Activated T-helper 1 cell treated with anti-CD3 and anti-CD28 coated beads, Interleukin-2, amount 50 U/mL, for 16 hours (primary cell): ENCODE data around the gene FAM193B.

ENCODE experiments used
- DNase-seq, 2 donors: peaks; one replicate each; pipeline ENCODE4 v3.0.0-alpha.2; 2020; ENCODE audit warnings: low read depth in 1 of 2, low spot score in 1 of 2

FAM193B gene

DNA sequence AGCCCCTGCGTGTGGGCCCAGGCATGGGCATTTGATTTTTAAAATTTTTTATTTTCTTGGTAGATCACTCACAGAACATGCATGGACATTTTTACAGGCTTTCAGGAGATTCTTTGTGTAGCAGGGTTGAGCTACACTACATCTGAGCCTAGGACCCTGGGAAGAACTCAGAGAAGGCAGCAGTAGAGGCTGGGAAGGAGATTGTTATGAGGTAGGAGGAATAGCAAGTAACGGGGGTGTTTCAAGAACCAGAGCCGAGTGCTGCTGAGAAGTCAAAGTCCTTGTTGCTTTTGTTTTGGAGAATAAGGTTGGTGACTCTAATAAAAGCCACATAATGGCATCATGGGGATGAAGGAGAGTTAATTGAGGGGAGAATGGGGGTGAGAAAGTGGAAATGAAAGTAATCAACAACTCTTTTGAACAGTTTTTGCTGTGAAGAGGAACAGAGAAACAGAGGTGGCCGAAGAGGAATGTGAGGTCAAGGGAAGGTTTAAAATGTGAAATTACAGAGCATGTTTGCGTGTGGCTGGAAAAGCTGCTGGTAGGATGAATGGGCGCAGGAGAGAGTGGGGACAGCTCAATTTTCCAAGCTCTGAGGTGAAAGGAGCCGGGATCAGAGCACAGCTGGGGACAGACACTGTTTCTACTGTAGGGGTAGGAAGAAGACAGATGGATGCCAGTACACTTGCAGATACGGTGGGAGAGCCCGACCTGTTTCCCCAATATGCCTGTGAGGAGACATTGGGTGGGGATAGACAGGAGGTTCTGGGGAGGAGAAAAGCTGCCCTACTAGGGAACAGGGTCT, 52.3 kb downstream of the FAM193B start:
- no peak for DNase-seq

DNA sequence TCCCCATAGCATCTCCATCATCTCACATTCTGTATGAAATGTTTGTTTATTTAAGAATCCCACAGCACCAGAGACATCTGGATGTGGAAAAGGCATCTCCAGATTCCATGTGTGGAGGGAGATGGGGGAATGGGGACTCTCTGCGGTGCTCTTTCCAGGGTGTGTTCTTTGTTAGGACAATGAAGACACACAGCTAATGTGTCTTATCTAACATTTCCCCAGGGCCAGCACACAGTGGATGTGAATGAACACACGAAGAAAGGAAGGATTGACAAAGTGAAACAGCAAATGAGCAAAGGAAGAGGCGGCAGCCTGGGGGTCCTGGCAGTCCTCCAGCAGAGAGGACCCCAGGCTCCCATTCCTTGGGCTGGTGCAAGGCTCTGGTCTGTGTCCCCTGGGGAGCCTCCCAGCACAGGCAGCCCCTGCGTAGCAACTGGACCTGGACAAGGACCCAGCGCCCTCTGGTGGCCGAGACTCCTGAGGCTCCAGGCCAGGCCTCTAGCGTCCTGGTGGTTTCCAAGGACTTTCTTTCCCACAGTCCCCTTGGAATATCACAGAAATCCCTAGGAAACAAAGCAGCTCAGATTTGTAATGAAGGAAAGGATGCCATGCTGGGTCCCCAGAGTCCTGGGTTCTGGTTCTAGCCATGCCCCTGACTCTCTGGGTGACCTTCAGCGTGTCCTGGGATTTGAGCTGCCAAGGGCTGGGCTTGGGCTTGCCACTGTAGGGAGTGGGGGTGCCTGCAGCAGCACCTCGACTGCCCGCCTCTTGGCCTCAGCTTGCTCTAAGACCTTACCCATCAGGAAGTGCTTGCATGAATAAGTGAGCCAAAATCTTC, 53.5 kb downstream of the FAM193B start:
- DNase-seq, result peak; percentile 75 to 82

DNA sequence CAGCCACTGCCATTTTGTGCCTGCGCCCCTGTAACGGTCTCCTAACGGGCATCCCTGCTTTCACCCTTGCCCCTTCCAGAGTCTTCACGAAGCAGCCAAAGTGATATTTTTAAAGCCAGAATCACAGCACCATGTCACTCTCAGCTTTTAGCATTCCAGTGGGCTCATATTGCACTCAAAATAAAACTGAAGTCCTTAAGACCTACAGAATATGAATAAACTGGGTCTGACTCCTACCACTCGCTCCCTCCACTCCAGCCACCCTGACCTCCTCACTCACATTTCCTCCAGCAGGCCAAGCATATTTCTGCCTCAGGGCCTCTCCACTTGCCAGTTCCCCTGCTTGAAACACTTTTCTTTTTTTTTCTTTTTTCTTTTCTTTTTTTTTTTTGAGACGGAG, 54.5 kb downstream of the FAM193B start:
- no peak for DNase-seq

DNA sequence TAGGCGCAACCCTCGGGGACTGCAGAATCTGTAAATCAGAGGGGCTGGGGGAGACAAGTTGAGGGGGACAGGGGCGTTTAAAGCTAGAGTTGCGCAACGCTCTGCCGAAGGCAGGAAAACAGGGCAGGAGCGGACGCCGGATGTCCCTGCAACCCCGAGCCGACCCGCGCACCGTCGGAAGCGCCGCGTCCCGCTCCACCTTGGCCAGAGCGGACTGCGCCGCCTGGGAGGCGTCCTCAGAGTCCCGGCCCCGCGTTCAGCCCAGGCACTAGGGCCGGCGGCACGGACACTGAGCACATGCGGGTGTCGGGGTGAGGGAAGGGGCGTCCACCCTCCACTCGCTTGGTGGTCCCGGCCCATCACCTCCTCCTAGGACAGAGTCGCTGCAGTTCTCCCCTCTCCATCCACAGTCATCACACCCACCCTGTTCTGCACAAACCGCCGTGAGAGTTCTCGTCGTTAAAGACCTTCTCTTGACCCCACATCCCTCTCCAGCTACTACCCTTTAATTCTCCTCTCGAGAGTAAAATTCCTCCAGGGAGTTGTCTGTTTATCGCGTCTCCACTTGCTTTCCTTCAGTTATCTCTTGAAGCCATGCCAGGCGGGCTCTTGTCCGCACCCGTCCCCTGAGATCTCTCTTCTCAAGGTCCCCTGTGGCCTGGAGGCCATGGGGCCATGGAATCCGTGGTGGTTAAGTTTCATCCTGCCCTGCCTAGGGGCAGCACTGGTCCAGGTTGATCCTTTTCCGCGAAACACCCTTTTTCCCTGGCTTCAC, 56.2 kb downstream of the FAM193B start:
- DNase-seq, result no peak

DNA sequence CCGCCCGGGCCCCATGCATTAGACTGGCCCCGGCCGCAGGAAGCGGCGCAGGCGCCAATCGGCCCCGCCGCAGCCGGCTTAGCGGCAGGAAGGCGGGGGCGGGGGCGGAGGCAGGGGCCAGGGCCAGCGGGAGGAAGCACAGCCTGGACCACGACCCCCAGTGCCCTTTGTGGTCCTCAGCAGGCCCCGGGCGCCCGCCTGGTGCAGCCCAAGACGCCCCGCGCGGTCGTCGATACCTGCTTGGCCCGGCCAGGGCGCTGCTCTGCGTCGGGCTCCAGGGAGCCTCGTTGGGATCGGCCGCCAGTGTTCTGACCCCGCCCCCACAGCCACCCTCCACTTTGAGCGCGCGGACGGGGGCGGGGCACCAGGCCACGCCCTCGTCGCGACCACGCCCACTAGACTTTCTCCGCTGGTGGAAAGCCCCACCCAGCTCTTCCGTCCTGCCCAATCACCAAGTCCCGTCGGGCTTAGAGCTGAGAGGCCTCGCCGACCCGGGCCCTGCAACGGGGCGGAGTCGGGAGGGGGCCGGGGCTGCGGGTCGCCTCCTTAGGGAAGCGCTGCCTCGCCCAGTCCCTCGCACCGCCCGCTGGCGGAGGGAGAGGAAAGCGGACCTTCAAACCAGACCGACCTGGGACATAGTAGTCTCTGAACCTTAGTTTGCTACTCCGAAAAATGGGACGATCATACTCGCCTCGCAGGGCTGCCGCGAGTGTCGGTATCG, 56.9 kb downstream of the FAM193B start, which contains the start of gene PDLIM7:
PDLIM7 (minus strand) TSS at position 313 of the 721 bp plus-strand sequence. CDS start 1,092 bp downstream, outside the sequence.
- DNase-seq, result peak; percentile 90 to 91

DNA sequence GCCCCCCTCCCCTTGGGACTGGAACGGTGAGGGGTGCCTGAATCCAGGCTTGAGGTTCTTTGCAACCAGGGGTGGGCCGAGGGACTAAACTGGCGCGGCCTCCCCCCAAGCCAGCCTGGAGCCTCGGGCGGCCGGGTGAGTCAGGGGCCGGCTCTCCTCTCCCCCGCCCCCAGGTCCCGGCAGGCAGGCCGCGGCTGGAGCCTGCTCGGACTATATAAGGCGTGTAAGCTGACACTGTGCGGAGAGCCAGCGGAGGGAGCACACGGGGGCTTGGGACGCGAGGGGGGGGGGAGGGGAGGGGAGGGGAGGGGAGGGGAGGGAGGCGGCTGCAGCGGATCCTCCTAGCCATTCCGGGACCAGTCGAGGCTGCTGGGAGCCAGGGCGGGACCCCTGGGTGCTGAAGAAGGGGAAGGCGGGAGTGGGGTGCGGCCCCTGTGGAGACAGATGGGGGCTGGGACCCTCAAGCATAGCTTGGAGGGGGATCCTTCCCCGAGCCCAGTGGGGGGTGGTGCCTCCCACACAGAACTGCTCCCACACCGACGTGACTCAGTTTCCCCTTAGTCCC, 57.6 kb downstream of the FAM193B start:
- no peak for DNase-seq

DNA sequence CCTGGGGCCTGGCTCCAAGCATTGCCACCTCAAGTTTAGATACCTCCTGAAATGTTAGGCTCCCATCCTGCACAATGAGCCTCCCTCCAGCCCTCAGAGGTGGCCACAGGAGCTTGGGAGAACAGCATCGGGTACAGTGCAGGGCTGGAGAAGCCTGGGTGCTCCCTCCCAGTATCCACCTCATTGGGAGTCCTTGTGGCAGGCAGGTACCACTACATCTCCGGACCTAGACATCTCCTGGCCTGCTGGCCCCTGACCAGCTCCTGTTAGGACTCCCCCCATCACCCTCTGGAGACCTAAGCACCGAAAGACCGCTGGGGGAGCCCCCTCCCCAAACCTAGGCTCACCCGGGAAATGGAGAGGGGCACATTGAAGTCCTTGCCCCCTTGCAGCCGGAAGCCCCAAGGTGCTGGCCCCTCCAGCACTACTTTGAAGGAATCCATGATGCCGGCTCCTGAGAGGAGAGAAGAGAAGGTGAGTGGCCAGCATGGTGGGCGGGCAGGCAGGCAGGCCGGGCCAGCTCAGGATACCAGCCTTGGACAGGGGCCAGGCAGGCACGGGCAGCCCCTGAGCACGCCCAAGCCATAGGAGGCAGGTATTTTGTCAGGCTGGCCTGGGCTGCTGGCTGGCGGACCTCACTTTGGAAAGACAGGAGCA, 58.2 kb downstream of the FAM193B start:
- no peak for DNase-seq

DNA sequence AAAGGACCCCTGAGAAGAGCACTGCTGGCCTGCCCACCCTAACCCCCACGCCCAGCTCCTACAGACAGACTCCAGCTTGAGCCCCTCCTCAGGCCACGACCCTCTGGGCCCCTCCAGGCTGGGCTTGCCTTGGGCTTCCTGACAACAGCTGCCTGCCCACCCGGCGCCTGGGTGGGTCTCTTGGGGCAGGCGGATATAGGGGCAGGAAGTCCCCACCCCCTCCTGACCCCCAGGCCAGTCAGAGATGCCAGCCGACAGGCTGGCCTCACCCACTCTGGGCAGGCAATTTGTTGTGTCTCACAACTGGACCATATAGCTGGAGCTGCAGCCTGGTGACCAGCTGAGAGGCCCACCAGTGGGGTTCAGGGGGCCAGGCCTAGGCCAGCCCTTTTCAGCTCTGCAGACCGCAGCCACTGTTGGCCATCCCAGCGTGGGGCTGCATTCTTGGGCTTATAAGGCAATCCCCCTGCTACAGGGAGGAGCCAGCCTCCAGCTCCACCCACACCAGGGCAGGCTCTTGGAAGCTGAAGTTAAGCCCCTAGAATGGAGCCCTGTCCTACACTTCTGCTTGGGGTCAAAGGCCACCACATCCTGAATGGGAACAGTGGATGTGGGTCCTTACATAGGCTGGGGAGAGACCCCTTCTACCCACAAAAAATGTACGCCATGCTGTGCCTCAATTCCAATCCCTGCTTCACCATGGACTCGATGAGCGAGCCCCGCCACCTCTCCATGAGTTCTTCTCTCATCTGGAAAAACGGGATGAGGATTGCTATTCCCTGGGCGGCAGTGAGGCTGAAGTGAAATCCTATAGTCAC, 58.9 kb downstream of the FAM193B start:
- no peak for DNase-seq

DNA sequence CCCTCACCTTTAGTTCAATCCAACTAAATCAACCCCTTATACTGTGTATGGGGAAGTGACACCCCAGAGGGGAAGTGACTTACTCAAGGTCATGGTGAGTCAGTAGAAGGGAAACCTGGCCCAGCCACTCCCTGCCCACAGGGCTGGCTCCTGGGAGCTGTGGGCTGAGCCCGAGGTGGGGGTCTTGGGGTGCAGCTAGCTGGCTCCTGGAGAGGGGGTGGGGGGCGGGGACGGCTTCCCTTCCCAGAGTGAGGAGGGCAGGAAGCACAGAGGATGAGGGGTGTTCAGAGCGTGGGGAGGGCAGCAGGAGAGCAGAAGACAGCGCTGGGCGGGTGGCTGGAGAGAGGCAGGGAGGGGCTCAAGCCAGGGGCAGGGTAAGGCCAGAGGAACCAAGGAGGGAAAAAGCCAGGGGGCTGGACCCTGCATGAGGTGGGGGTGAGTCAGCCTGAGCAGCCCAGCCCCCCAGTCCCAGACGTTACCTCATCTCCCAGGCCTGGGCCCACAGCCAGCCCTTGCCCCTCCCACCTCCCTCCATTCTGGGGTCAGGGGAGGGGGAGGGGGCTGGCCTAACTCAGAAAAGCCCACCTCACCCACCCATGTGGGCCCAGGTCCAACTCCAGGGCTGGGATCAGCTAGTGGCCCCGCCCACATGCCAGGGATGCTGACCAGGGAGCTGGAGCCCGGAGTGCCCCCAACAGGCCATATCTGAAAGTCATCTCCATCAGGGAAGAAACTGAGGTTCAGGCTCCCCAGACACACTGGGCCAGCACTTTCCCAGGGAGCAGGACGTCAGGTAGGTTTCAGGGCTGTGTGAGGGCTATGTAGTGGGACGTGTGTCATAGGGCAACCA, 59.8 kb downstream of the FAM193B start:
- no peak for DNase-seq

DNA sequence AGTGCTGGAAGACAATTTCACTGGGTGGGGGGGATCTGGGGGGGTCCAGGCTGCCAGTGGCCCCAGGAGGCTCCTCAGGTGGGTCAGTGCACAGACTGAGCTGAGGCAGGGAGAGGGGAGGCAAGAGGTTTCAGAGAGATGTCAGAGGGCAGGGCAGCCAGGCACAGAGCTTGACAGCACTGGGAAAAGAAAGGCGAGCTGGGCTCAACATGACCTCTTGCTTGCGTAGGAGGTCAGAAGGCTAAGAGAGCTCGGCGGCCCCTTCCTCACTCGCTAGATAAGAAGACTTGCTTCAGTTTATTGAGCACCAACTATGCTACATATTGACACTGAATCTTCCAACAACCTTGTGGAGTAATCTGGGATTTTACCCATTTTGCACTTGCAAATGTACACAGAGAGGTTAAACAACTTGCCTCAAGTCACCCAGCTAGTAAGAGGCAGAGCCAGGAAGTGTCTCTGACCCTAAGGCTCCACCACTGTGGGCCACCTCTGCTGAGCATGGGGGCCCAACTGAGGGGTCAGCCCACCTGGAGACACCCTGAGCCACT, 60.5 kb downstream of the FAM193B start:
- DNase-seq, result no peak

DNA sequence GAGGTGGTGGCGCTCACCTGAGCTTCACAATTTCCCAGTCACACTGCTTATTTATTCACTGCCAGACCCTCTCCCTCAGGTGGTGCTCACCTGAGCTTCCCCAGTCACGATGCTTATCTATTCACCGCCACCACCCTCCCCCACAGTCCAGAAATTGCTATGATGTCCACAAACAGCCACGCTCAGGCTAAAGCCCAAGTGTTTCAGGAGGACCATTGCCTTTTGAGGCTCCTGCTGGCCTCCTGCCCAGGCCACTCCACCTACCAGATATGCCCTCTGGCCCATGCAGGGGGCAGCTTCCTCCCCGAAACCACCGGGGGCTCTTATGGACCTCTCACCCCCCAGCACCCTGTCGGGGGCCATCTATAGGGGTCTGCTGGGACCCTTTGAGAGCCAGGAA, 61.5 kb downstream of the FAM193B start:
- DNase-seq, result no peak

DNA sequence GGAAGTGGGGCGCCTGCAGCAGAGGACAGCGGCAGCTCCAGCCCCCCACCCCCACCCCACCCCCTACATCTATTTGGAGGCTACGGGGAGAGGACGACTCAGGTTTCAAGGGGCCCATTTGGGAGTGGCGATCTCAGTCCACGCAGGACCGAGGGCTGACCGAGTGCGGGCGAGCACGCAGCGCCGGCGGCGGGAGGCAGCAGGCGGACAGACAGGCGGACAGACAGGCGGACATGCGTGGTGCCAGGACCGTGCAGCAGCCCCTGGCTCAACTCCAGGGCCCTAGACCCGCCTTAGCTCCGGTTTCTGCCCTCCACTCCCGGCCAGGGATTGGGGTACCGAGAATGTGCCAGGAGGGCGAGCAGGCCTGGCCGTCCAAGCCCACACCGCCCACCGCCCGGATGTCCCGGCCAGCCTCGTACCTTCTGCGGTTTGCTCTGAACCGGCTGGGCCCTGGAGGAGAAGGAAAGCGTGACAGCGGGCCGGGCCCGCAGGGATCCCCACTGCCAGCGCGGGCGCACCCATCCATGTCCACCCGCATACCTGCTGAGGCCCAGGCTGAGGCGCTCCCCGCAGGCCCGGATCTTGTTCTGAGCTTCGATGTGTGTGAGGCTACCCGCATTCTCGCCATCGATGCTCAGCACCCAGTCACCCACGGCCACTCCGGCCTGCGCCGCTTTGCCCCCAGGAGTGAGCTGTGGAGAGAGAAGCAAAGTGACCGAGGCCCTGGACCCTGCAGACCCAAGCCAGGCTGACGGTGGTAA, 62.2 kb downstream of the FAM193B start:
- DNase-seq, result no peak

DNA sequence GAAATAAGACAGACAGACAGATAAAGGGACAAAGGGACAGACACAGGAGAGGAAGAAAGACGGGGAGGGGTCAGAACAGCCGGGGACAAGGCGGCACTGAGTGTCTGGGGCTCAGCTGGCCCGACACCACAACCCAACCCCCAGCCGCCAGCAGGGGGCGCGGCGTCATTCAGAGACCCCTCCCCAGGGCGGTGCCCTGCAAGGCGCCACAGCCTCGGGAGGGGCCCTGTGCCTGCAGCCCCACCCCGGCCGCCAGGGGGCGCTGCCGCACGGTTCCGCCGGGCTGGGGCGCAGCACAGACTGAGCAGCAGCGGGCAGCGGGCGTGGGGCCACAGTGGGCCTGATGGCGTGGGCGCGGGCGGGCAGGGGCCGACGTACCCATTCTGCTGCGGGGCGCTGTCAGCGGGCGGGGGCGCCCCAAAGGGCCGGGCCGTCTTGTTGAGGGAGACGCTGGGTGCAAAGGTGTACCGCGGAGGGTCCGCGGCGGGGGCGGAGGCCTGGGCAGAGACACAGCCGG, 62.9 kb downstream of the FAM193B start:
- no peak for DNase-seq

DNA sequence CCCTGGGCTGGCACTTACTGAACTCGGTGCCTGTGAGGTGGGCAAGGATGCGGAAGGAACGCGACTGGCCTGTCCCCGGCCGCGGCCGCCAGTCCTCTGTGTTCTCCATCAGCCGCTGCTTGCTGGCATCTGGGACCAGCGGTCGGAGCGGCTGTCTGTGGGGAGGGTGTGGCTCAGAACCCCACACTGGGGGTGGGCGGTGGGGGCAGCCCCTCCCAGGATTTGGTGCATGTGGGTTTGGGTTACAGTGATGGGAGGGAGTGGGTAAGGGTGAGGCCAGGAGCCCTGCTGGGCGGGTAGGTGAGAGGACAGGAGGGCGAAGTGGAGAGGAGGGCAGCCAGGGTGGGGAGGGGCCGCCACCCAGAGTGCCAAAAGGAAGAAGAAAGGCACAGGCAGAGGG, 63.4 kb downstream of the FAM193B start:
- no peak for DNase-seq

DNA sequence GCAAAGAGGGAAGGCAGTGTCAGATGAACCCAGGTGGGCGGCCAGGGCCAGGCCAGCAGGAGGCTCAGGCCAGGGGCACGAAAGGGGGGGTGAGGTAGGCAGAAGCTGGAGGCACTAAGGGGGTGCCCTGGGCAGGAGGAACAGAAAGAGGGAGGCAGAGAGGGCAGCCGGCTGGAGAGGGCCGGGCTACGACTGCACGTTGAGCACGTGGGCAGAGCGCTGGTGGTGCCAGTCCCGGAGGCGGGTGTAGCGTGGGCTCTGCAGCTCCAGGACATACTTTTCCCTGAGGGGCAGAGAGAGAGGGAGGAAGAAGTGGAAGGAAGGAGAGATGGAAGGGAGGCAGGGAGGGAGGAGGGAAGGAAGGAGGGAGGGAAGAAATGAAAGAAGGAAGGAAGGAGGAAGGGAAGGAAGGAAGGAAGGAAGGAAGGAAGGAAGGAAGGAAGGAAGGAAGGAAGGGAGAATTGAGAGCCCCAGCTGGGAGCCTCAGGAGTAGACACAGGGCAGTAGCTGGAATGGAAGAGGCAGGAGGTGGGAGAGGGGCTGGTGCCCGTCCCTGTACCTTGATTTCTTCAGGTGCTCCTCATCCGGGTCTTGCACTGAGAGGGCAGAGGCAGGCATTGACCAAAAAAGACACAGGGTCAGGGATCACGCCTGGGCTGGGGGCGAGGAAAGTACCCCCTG, 63.9 kb downstream of the FAM193B start:
- no peak for DNase-seq

DNA sequence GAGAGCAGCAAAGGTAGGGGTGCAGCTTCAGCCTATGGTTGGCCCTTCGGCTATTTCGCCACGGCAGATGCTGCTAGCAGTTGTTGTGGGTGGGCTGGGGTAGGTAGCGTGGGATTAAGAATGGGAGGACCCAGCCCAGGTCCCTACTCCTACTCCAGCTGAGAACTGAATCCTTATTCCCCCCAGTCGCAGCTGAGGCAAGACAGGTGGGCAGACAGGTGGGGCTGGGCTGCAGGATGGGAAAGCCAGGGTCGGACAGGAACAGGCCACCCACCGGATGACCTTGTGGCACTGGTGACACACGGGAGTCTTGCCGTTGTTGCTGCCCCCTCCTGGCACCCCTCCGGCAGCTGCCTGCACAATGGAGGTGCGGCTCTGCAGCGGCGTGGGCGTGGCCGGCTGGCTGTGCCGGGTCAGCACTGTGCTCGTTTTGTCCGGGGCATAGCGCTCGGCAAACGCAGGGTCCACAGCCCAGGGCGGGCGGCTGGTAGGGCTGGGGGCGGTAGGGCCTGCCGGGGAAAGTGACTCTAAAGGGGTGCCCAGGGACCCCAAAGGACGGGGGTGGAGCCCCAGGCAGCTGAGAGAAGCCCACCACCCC, 65.1 kb downstream of the FAM193B start:
- no peak for DNase-seq
